Gastrocnemius medialis (tissue), 4 donors: Measurements from ENCODE around the gene C13orf46.

Experiments
- CTCF ChIP-seq, 5 experiments: fragments of 450-650 bp in 3 of 5; fragments of 200-600 bp in 2 of 5; sonication (generic) in 2 of 5; IDR thresholded peaks in 4 of 5; conservative IDR thresholded peaks in 1 of 5; 1 replicate in 4 of 5; 2 replicates in 1 of 5; pipeline ENCODE4 v1.5.1; 2016 to 2019; ENCODE audit warnings: antibody characterized with exemption in 5 of 5, mild to moderate bottlenecking in 3 of 5, moderate library complexity in 3 of 5
- POLR2A ChIP-seq, 2 donors: fragments of 450-650 bp; IDR thresholded peaks; one replicate each; pipeline ENCODE4 v1.6.1; 2017; ENCODE audit warnings: antibody characterized with exemption in 2 of 2, mild to moderate bottlenecking in 2 of 2, moderate library complexity in 2 of 2

DNA sequence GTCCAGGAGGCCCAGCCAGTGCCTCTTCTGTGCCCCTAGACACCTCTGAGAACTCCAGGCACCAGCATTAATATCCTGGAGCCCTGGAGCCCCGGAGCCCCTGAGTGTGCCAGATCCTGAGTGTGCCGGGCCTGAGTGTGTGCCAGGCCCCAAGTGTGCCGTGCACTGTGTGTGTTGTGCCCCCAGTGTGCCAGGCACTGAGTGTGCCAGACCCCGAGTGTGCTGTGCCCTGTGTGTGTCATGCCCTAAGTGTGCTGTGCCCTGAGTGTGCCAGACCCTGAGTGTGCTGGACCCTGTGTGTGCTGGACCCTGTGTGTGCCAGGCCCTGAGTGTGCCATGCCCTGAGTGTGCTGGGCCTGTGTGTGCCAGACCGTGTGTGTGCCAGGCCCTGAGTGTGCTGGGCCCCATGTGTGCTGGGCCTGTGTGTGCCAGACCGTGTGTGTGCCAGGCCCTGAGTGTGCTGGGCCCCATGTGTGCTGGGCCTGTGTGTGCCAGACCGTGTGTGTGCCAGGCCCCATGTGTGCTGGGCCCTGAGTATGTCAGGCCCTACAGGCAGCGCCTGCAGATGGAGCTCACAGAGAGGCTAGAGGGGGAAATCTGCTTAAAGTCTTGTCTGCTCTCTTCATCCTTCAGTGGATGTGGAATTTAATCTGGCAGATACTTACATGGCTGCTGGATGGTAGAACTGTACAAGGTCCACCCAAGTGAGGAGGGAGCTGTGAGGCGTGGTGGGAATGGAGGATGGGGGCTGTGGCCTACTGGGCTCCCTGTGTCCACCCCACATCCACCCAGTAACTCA is 53.9 kb downstream of the C13orf46 start:
- no peak for TF ChIP-seq CTCF (IDR thresholded peaks at IDR 0.05 in 4 of 5, conservative IDR thresholded peaks at IDR 0.05 in 1 of 5)
- TF ChIP-seq POLR2A (IDR thresholded peaks at IDR 0.05) = no peak
